Endodermal cell (in vitro differentiated cells): Measurements from ENCODE around the gene TRABD2B. TPM values are rescaled to one million over a fixed set of nuclear protein-coding genes. Genes with fewer than 3 reads are reported as not detected.

Experiments
- DNase-seq: peaks from one replicate; pipeline ENCODE4 v3.0.0-alpha.2; 2017
- H3K27ac ChIP-seq: 2 replicates; pipeline ENCODE4 v1.5.1; 2013; ENCODE audit warnings: mild to moderate bottlenecking, low read depth, low read length, moderate library complexity
- H3K27me3 ChIP-seq: 2 replicates; pipeline ENCODE4 v1.6.1; 2013; ENCODE audit warnings: mild to moderate bottlenecking, low read length, moderate library complexity; ENCODE audit not compliant: insufficient read depth, control insufficient read depth, poor library complexity, severe bottlenecking
- H3K36me3 ChIP-seq: 2 replicates; pipeline ENCODE4 v1.7.0; 2013; ENCODE audit warnings: mild to moderate bottlenecking, low read length, moderate library complexity; ENCODE audit not compliant: control insufficient read depth, insufficient read depth
- H3K4me1 ChIP-seq: one replicate; pipeline ENCODE4 v1.7.0; 2013; ENCODE audit warnings: low read length; ENCODE audit not compliant: control insufficient read depth, insufficient read depth
- H3K4me3 ChIP-seq: 2 replicates; pipeline ENCODE4 v1.5.1; 2013; ENCODE audit warnings: mild to moderate bottlenecking, low read length, moderate library complexity
- H3K9ac ChIP-seq: 2 replicates; pipeline ENCODE4 v1.6.1; 2013; ENCODE audit warnings: mild to moderate bottlenecking, low read length, moderate library complexity; ENCODE audit not compliant: poor library complexity, severe bottlenecking; ENCODE audit errors: extremely low read depth
- H3K9me3 ChIP-seq: 2 replicates; pipeline ENCODE4 v1.6.1; 2013; ENCODE audit warnings: mild to moderate bottlenecking, low read length, moderate library complexity; ENCODE audit not compliant: control insufficient read depth
- H3K27ac Mint-ChIP-seq: 2 replicates; pipeline ENCODE4 v1.8.0; 2020; ENCODE audit warnings: mixed read lengths
- H3K27me3 Mint-ChIP-seq: 2 replicates; pipeline ENCODE4 v1.8.0; 2021; ENCODE audit warnings: mild to moderate bottlenecking, mixed read lengths; ENCODE audit not compliant: insufficient read depth
- H3K36me3 Mint-ChIP-seq: 2 replicates; pipeline ENCODE4 v1.8.0; 2020; ENCODE audit warnings: low read depth, mixed read lengths
- H3K4me1 Mint-ChIP-seq: 2 replicates; pipeline ENCODE4 v1.8.0; 2020; ENCODE audit warnings: mixed read lengths
- H3K4me3 Mint-ChIP-seq: 2 replicates; pipeline ENCODE4 v1.8.0; 2020; ENCODE audit warnings: mild to moderate bottlenecking, moderate library complexity, mixed read lengths
- H3K9me3 Mint-ChIP-seq: 2 replicates; pipeline ENCODE4 v1.8.0; 2020; ENCODE audit warnings: mild to moderate bottlenecking, mixed read lengths
- WGBS, 2 experiments: methylation state at CpG; one replicate each; pipeline versions ENCODE4 v1.1.5 to v1.1.7; 2013; ENCODE audit warnings: missing lambda C conversion rate in 2 of 2, mixed read lengths in 1 of 2; ENCODE audit not compliant: insufficient coverage in 1 of 2, insufficient read length in 1 of 2; 5-methylcytosine and 5-hydroxymethylcytosine counted together
- total RNA-seq, 2 donors: library from RNA; stranded (reverse); fragmentation: NEBNext Ultra II Directional in 1 of 2; extraction: Animal tissue kit (Norgen Biotek cat#: 25700) in 1 of 2; gene quantifications; 2 replicates in 1 of 2; 3 replicates in 1 of 2; pipeline ENCODE4 v1.2.1, GENCODE V29; 2021
- TF ChIP-seq, protein P1 (sequence below): fragments of 200-600 bp; sonication (generic); conservative IDR thresholded peaks from 2 replicates; pipeline ENCODE4 v1.5.0; 2021; ENCODE audit warnings: antibody characterized with exemption, mild to moderate bottlenecking

Gene TRABD2B
- total RNA-seq, 2 donors from 2014 or later: 24.4 to 28.0 TPM

DNA sequence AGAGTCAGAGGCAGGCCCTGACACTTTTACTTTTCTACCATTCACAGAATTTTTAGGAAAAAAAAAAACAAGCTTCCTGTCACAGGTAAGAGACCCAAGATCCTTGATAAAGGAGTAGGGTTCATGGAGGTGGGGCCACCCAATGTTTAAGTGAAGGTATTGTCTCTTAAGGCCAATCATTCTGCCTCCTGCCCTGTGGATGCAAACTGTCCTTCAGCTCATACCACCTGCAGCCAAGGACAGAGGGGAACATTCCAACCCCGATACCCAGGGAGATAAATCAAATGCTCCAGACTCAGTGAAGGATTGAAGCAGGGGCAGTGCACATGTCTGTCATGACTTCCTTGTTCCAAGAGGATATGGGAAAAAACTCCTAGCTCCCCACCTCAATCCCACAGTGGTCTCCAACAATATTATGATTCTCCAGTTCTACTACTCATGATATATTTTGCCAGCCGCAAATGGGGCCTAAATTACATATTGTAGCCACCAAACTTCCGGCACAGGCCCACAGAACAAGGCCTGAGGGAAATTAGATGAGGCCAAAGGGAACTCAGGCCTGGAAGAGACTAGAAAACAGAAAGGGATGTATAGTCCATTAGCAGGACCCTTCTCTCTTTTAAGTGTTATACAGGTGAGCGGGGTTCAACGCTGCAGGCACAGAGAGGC is 59.5 kb downstream of the TRABD2B start:
- Histone ChIP-seq H3K4me3 (no peak overlapping the region), H3K27me3 (no peaks in the 10 kb centered on the region), H3K9me3 (no peaks in the 10 kb centered on the region), H3K36me3 (peaks cover 30% of the 10 kb centered on the region), H3K4me1 (no peaks in the 10 kb centered on the region), H3K27ac (no peak overlapping the region), H3K9ac (no peak overlapping the region)
- H3K4me3 Mint-ChIP-seq: no peak overlapping the region
- H3K27me3 Mint-ChIP-seq: no peaks in the 10 kb centered on the region
- TF ChIP-seq, protein P1, sequence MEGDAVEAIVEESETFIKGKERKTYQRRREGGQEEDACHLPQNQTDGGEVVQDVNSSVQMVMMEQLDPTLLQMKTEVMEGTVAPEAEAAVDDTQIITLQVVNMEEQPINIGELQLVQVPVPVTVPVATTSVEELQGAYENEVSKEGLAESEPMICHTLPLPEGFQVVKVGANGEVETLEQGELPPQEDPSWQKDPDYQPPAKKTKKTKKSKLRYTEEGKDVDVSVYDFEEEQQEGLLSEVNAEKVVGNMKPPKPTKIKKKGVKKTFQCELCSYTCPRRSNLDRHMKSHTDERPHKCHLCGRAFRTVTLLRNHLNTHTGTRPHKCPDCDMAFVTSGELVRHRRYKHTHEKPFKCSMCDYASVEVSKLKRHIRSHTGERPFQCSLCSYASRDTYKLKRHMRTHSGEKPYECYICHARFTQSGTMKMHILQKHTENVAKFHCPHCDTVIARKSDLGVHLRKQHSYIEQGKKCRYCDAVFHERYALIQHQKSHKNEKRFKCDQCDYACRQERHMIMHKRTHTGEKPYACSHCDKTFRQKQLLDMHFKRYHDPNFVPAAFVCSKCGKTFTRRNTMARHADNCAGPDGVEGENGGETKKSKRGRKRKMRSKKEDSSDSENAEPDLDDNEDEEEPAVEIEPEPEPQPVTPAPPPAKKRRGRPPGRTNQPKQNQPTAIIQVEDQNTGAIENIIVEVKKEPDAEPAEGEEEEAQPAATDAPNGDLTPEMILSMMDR: no peak
- H3K4me1 Mint-ChIP-seq: peaks cover 16% of the 10 kb centered on the region
- no peak for DNase-seq
- H3K36me3 Mint-ChIP-seq: no peaks in the 10 kb centered on the region
- H3K9me3 Mint-ChIP-seq: no peaks in the 10 kb centered on the region
- H3K27ac Mint-ChIP-seq: no peak overlapping the region
- 97 to 98% methylated on average over 5 of the region's 5 CpGs for WGBS, 2 experiments

DNA sequence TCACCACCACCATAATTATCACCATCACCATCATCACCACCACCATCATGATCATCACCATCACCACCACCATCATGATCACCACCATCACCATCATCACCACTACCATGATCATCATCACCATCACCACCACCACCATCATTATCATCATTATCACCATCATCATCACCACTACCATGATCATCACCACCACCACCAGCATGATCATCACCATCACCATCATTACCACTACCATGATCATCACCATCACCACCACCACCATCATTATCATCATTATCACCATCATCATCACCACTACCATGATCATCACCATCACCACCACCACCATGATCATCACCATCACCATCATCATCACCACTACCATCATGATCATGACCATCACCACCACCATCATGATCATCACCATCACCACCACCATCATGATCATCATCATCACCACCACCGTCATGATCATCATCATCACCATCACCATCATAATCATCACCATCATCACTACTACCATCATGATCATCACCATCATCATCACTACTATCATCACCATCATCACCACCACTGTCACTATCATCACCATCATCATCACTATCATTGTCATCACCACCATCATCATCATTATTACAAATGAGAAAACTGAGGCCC is 60.2 kb downstream of the TRABD2B start:
- H3K4me1 ChIP-seq: no peaks in the 10 kb centered on the region
- H3K9ac ChIP-seq: no peak overlapping the region
- no peaks in the 10 kb centered on the region for H3K9me3 ChIP-seq
- 75 to 100% methylated on average over 1 of the region's 1 CpG for WGBS, 2 experiments
- no peaks in the 10 kb centered on the region for H3K27me3 ChIP-seq
- Mint-ChIP-seq H3K4me3 (no peak overlapping the region), H3K27ac (no peak overlapping the region), H3K4me1 (peaks cover 9% of the 10 kb centered on the region), H3K36me3 (no peaks in the 10 kb centered on the region), H3K9me3 (no peaks in the 10 kb centered on the region), H3K27me3 (no peaks in the 10 kb centered on the region)
- no peak for DNase-seq
- H3K27ac ChIP-seq: no peak overlapping the region
- TF ChIP-seq, protein P1: no peak
- peaks cover 31% of the 10 kb centered on the region for H3K36me3 ChIP-seq
- H3K4me3 ChIP-seq: no peak overlapping the region

DNA sequence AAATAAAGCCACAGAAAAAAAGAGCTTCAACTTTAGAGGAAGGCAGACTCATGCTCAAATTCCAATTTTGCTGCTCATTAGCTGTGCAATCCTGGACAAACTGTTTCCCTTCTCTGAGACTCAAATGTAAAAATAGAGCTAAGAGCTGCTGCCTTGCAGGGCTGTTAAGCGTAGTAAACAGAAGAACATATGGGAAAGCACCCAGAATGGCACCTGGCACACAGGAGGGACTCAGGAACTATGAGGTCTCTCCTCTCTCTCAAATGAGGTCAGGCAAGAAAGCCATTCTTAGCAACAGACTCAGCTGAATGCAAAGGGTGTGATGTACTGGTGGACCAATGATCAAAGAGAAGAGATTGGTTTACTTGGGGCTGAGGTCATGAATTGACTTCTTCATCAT is 61.3 kb downstream of the TRABD2B start:
- Mint-ChIP-seq H3K36me3 (no peaks in the 10 kb centered on the region), H3K4me1 (peaks cover 6% of the 10 kb centered on the region), H3K9me3 (no peaks in the 10 kb centered on the region), H3K4me3 (no peak overlapping the region), H3K27me3 (no peaks in the 10 kb centered on the region), H3K27ac (no peak overlapping the region)
- TF ChIP-seq, protein P1: no peak
- Histone ChIP-seq H3K27me3 (no peaks in the 10 kb centered on the region), H3K4me1 (no peaks in the 10 kb centered on the region), H3K9me3 (no peaks in the 10 kb centered on the region), H3K36me3 (peaks cover 22% of the 10 kb centered on the region), H3K27ac (no peak overlapping the region), H3K9ac (no peak overlapping the region), H3K4me3 (no peak overlapping the region)
- DNase-seq: no peak
- WGBS, 2 experiments: 80 to 98% methylated on average over 1 of the region's 1 CpG
